SK-N-SH treated with all-trans-retinoic acid at 6 μM for 48 hours (cell line): Measurements from ENCODE around the gene OR51A2.

Source experiments
- ATAC-seq: fragments of 200-7000 bp; cut with Tn5 transposase; 3 replicates; pipeline ENCODE4 v1.9.1; 2020; ENCODE audit warnings: mild to moderate bottlenecking, moderate library complexity
- CREB5 ChIP-seq: fragments of 250-450 bp; sonication (Bioruptor Pico); IDR thresholded peaks from 2 replicates; pipeline ENCODE4 v1.5.1; 2020; ENCODE audit warnings: low read depth, mild to moderate bottlenecking, moderate library complexity
- CSDC2 ChIP-seq: fragments of 250-450 bp; sonication (Bioruptor Pico); IDR thresholded peaks from 2 replicates; pipeline ENCODE4 v1.5.0; 2020; ENCODE audit warnings: mild to moderate bottlenecking, moderate library complexity
- CSRNP3 ChIP-seq: fragments of 250-450 bp; sonication (Bioruptor Pico); IDR thresholded peaks from 2 replicates; pipeline ENCODE4 v1.5.1; 2021; ENCODE audit warnings: mild to moderate bottlenecking, moderate library complexity
- ESRRG ChIP-seq: fragments of 250-450 bp; sonication (Bioruptor Pico); IDR thresholded peaks from 2 replicates; pipeline ENCODE4 v1.6.1; 2021; ENCODE audit warnings: mild to moderate bottlenecking
- GLIS3 ChIP-seq: fragments of 250-450 bp; sonication (Bioruptor Pico); IDR thresholded peaks from 2 replicates; pipeline ENCODE4 v1.5.0; 2020; ENCODE audit warnings: mild to moderate bottlenecking, moderate library complexity
- ISL1 ChIP-seq: fragments of 250-450 bp; sonication (Bioruptor Pico); IDR thresholded peaks from 2 replicates; pipeline ENCODE4 v2.1.2; 2022; ENCODE audit warnings: mild to moderate bottlenecking, moderate library complexity
- OSR1 ChIP-seq: fragments of 250-450 bp; sonication (Bioruptor Pico); IDR thresholded peaks from 2 replicates; pipeline ENCODE4 v1.8.0; 2022; ENCODE audit warnings: moderate library complexity, mild to moderate bottlenecking, inconsistent platforms
- PATZ1 ChIP-seq: fragments of 250-450 bp; sonication (Bioruptor Pico); IDR thresholded peaks from 2 replicates; pipeline ENCODE4 v1.8.0; 2020; ENCODE audit warnings: mild to moderate bottlenecking, moderate library complexity, borderline replicate concordance
- POU6F1 ChIP-seq: fragments of 250-450 bp; sonication (Bioruptor Pico); IDR thresholded peaks from 2 replicates; pipeline ENCODE4 v1.8.0; 2021; ENCODE audit warnings: low read depth, mild to moderate bottlenecking, moderate library complexity, borderline replicate concordance
- PPARA ChIP-seq: fragments of 250-450 bp; sonication (Bioruptor Pico); IDR thresholded peaks from 2 replicates; pipeline ENCODE4 v1.5.0; 2020; ENCODE audit warnings: mild to moderate bottlenecking, borderline replicate concordance
- SNAI2 ChIP-seq: fragments of 250-450 bp; sonication (Bioruptor Pico); IDR thresholded peaks from 2 replicates; pipeline ENCODE4 v1.5.0; 2020; ENCODE audit warnings: mild to moderate bottlenecking, moderate library complexity
- TCF4 ChIP-seq: fragments of 250-450 bp; sonication (Bioruptor Pico); IDR thresholded peaks from 2 replicates; pipeline ENCODE4 v1.8.0; 2021; ENCODE audit warnings: mild to moderate bottlenecking, moderate library complexity, borderline replicate concordance
- TOX ChIP-seq: fragments of 250-450 bp; sonication (Bioruptor Pico); IDR thresholded peaks from 2 replicates; pipeline ENCODE4 v1.8.0; 2021; ENCODE audit warnings: mild to moderate bottlenecking, moderate library complexity, borderline replicate concordance
- TSHZ2 ChIP-seq: fragments of 250-450 bp; sonication (Bioruptor Pico); IDR thresholded peaks from 2 replicates; pipeline ENCODE4 v1.5.0; 2020; ENCODE audit warnings: mild to moderate bottlenecking, moderate library complexity
- ZC3H10 ChIP-seq: fragments of 250-450 bp; sonication (Bioruptor Pico); IDR thresholded peaks from 2 replicates; pipeline ENCODE4 v1.5.1; 2021; ENCODE audit warnings: mild to moderate bottlenecking, moderate library complexity
- ZFP3 ChIP-seq: fragments of 250-450 bp; sonication (Bioruptor Pico); IDR thresholded peaks from 2 replicates; pipeline ENCODE4 v1.5.0; 2020; ENCODE audit warnings: mild to moderate bottlenecking, moderate library complexity
- ZFP30 ChIP-seq: fragments of 450-650 bp; formaldehyde crosslinking; IDR thresholded peaks from 2 replicates; pipeline ENCODE4 v1.5.0; 2022; ENCODE audit warnings: mild to moderate bottlenecking, moderate library complexity
- ZNF565 ChIP-seq: fragments of 450-650 bp; formaldehyde crosslinking; conservative IDR thresholded peaks from 2 replicates; pipeline ENCODE4 v1.5.0; 2020; ENCODE audit warnings: low read depth, mild to moderate bottlenecking, moderate library complexity
- ZNF8 ChIP-seq: fragments of 450-650 bp; formaldehyde crosslinking; IDR thresholded peaks from 2 replicates; pipeline ENCODE4 v1.5.0; 2020; ENCODE audit warnings: mild to moderate bottlenecking, moderate library complexity

The OR51A2 gene

GRCh38 chr11:4957396-4957795 lies 1.9 kb upstream of the OR51A2 start (continued):
- TF ChIP-seq POU6F1 (CRISPR knock-in tag) (no peak), ZNF8 (CRISPR knock-in tag) (no peak), CREB5 (CRISPR knock-in tag) (no peak)

- ATAC-seq = no peak
- TF ChIP-seq CSDC2 (no peak), ISL1 (CRISPR knock-in tag) (no peak), PATZ1 (CRISPR knock-in tag) (no peak), ESRRG (CRISPR knock-in tag) (no peak), CSRNP3 (CRISPR knock-in tag) (no peak), POU6F1 (CRISPR knock-in tag) (no peak), ZNF565 (no peak), GLIS3 (no peak), TOX (CRISPR knock-in tag) (no peak)
Observed at GRCh38 chr11:4947505-4947904, 8.0 kb downstream of the OR51A2 start, which contains the start of gene OR51A4. Gene OR51A4, minus strand, starts transcription at chr11:4947605. Its CDS starts 505 bp downstream, at chr11:4947100.

- no peak for TF ChIP-seq CREB5 (CRISPR knock-in tag)
- TF ChIP-seq TSHZ2 (CRISPR knock-in tag) = no peak
- no peak for TF ChIP-seq TOX (CRISPR knock-in tag)
- no peak for TF ChIP-seq CSDC2
- no peak for TF ChIP-seq ISL1 (CRISPR knock-in tag)
- TF ChIP-seq OSR1 (CRISPR knock-in tag) = no peak
- TF ChIP-seq GLIS3 = no peak
- no peak for TF ChIP-seq PATZ1 (CRISPR knock-in tag)
- no peak for TF ChIP-seq ZC3H10 (CRISPR knock-in tag)
- no peak for TF ChIP-seq ESRRG (CRISPR knock-in tag)
- TF ChIP-seq ZFP3 (CRISPR knock-in tag) = no peak
- TF ChIP-seq POU6F1 (CRISPR knock-in tag) = no peak
- TF ChIP-seq PPARA (CRISPR knock-in tag) = no peak
- TF ChIP-seq ZNF565 = no peak
- TF ChIP-seq ZFP30 (CRISPR knock-in tag) = no peak
- TF ChIP-seq TCF4 (CRISPR knock-in tag) = no peak
- no peak for TF ChIP-seq SNAI2 (CRISPR knock-in tag)
- TF ChIP-seq ZNF8 (CRISPR knock-in tag) = no peak
- ATAC-seq = no peak
Observed at GRCh38 chr11:4936745-4937144, 18.8 kb downstream of the OR51A2 start.
